DMS153 (cell line): ENCODE measurements around the gene ADAM12.
"Not testable (repeated sequence)": the region's sequence is repeated elsewhere in the genome, so short reads cannot be mapped to it uniquely, and the experiment has no call there.

ENCODE experiments used
- DNase-seq: peaks from one replicate; lab custom pipeline; 2025; lab: John Stamatoyannopoulos, UW

ADAM12 gene

DNA sequence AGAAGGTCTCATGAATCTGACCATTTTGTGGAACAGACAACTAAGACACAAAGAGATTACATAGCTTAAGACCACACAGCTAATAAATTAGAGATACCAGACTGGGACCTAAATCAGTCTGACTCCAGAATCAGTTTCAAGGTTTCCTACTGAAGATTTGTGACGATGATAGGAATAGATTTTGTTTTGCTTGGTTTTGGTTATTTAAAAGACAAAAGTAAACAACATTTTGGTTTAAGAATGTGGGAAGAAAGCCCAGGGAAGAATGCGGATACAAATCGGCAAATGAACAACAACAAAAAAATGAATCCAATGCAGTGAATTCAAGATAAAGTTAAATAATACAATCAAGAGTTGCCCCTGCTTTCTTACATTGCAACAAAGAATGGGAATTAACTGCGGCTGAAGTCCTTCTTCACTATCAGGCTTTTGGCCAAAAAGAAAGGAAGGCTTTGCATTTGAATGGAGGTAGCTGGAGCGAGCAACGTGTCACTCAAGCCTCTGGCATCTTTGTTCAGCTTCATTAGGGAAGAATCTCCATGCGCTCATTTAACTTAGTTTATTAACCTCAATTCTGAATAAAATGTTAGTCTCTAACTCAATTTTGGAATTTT is 210.8 kb downstream of the ADAM12 start:
- DNase-seq, result no peak

DNA sequence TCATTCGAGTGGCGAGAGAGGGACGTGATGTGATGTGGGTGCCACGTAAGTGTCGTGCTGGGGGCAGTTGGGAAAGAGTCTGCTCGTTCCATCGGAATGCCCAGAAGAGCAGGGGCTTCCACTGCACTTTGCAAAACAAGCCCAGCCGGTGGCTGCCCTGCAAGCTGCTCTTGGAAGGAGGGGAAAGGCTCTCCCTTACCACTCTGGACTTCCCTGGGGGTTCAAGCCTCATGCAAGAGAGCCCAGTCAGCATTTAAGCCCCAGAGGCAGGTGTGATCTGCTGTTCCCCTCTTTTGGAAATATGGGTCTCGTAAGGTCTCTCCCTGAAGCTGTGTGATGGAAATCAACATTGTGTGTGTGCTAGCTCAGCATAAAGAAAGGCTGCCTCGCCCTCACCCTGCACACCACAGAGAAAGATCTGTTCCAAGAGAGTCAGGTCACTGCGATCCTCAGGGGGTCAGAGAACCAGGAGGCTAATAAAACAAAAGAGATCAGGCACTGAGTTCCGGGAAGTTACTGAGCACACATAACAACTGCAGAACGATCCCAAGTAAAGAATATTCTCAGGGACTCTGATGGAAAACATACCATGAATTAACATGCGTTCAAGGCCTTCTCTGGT is 212.5 kb downstream of the ADAM12 start:
- no peak for DNase-seq

DNA sequence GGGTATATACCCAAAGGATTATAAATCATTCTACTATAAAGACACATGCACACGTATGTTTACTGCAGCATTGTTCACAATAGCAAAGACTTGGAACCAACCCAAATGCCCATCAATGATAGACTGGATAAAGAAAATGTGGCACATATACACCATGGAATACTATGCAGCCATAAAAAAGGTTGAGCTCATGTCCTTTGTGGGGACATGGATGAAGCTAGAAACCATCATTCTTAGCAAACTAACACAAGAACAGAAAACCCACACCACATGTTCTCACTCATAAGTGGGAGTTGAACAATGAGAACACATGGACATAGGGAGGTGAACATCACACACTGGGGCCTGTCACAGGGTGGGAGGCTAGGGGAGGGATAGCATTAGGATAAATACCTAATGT is 215.5 kb downstream of the ADAM12 start:
- not testable (repeated sequence) for DNase-seq

DNA sequence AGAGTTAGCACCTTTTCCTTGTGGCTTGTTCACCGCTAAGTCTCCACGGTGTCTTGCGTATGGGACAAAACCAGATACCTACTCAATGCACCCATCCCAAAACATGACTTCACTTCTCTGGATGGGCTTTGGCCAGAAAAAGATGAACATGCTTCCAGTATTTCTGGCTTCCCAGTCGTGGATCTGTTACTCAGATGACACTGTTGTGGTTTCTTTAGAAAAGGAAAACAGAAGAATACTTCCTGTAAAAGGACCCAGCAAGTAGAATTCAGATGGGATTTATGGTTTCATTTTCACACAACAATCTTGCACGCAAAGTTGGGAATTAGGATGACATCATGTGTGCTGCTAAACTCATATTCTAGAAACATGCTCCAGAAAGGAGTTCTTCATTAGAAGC is 216.7 kb downstream of the ADAM12 start:
- DNase-seq, result no peak

DNA sequence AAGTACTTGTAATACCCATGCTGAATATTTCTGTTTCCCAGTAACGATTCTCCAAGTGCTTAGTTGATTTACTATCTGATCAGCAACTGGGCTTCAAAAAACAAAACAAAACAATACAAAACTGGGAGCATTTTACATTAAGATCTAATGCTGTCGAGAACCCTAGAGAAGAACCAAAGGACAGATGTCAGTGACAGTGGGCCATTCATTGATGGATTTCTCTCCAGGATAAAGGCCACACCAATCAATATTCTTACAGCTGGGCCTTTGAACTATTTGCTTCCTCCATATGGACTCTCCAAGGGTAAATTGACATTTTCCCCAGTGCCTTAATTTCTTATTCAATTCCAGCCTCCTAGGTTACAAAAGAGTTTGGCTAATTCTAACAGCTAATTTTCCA is 217.5 kb downstream of the ADAM12 start:
- no peak for DNase-seq

DNA sequence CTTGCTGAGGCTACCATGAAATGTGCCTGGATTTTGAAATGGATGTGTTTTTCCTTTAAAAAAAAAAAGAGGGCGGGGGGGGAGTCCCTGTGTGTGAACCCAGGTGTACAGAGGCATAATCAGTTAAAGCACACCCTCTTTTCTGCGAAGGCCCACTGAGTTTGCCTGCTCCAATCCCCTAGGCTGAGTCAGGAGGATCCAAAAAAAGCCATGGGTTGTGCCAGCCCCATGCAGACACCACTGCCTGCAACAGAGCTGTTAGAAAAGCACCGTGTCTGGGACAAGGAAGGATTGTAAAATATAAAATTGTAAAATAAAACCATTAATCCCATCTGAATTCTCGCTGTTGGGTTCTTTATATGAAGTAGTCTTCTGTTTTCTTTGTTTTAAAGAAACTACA is 217.9 kb downstream of the ADAM12 start:
- DNase-seq, result no peak

GRCh38 chr10:126169899-126170298 is 218.4 kb downstream of the ADAM12 start:
- no peak for DNase-seq

GRCh38 chr10:126166797-126167196 is 221.5 kb downstream of the ADAM12 start:
- DNase-seq, result no peak

GRCh38 chr10:126165874-126166273 is 222.4 kb downstream of the ADAM12 start:
- DNase-seq, result no peak

GRCh38 chr10:126163506-126163905 is 224.8 kb downstream of the ADAM12 start:
- DNase-seq, result no peak

DNA sequence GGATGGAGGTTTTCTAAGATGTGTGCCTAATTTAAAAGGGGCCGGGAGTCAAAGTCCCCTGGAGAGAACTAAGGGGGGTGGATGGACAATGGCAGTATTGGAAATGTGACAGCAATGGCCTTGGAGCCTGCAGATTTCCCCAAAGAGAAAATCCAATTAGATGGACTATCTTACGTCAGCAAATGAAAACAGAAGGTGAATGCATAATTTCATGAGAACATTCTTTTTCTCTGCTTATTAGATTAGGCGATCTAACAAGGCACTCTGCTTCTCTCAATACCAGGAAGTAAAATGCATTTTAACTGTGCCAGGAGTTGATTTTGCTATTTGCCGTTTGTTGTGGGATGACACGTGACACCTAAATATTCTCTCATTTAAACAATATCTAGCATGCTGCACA is 226.6 kb downstream of the ADAM12 start:
- DNase-seq, result no peak

DNA sequence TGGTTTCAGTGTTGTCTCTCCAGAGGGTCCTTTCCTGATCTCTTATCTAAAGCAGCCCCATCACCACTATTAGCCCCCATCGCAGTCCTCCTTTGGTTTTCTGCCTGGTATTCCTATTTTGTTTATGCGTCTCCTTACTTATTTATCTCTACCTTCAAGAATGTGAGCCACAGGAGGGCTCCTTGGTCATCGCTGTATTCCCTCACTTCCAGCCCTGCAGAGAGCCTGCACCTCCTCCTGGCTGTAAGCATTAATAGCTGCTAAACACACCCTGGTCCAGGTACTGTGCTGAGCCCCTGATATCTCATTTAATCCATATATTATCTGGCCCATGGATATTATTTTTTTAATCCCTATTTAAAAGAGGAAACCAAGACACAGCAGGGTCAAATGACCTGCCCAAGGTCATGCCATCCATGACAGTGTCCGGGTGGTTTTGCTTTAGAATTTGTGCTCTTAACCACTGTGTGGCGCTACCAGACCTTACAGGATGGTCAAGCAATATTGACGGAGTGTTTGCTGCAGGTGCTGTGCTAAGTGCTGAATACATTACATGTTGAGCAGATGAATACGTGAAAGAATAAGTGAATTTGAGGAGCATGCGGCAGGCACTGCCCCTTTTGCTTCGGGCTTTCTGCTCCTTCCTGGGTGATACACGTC is 227.2 kb downstream of the ADAM12 start:
- DNase-seq, result no peak

GRCh38 chr10:126160571-126160970 is 227.7 kb downstream of the ADAM12 start:
- no peak for DNase-seq

DNA sequence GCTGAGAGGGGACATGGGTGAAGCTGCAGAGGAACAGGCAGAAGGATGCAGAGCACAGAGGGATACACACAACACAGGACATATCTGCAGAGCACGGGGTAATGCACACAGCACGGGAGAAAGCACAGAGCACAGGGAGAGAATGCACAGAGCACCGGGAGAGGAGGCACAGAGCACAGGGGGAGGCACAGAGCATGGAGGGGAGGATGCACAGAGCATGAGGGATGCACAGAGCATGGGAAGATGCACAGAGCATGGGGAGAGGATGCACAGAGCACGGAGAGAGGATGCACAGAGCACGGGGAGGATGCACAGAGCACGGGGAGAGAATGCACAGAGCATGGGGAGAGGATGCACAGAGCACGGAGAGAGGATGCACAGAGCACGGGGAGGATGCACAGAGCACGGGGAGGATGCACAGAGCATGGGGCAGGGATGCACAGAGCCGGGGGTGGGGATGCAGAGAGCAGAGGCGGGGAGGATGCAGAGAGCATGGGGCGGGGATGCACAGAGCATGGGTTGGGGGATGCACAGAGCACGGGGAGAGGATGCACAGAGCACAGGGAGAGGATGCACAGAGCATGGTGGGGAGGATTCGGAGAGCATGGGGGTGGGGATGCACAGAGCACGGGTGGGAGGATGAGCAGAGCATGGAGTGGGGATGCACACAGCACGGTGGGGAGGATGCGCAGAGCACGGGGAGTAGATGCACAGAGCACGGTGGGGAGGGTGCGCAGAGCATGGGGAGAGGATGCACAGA is 230.0 kb downstream of the ADAM12 start:
- no peak for DNase-seq

DNA sequence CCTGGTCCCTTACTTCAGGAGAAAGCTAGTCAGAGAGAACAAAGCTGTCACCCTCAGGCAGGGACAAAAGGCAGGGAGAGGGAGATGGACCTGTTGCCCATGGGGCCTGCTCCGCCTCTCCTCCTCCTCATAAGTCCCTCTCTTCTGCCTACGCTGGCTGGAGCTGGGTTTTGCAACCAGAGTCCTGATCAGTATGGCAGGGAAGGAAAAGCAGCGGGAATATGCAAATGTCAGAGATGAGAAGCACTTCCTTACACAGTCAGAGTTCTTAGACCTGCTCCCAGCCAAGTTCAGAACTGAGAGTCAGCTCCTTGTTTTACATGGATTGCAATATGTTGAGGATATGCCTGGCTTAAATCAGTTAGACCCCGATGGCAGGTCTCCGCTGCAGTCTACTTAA is 231.1 kb downstream of the ADAM12 start:
- DNase-seq, result no peak

GRCh38 chr10:126156503-126156902 is 231.8 kb downstream of the ADAM12 start:
- no peak for DNase-seq

DNA sequence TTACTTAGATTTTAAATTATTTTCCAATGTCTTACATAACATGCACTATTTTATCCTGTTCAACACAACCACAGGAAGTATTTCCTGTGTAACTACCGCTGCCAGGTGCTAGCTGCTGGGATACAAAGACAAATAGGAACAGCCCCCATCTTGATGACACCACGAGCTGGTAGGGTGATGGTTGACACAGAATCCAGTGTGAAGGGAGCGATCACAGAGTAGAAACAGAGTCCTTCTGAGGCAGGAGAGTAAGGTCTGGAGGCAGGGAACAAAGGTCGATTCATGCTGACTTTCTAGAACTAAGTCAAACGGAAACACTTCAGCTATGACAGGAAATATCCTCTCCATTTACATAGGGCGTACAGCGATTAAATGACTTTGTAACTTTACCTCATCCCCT is 232.3 kb downstream of the ADAM12 start:
- peak; percentile 74 for DNase-seq

DNA sequence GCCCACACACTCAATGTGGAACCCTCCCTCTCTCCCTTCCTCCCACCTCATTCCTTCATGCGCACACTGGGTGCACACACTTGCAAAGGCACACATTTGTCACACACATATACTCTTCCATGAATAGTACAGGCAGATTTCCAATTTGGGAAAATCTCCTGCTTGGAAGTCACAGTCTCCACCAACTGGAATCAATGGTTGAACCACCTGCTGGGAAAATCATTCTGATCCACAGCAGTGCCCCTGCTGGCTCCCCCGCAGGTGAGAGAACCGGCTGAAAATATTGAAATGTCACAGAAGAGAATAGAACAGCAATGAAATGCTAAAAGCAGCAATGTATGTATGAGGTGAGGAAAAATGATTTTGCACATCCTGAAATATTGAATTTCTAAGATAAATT is 232.7 kb downstream of the ADAM12 start:
- DNase-seq, result no peak

- DNase-seq, result no peak
Measured at GRCh38 chr10:126153711-126154628, 234.3 kb downstream of the ADAM12 start.

DNA sequence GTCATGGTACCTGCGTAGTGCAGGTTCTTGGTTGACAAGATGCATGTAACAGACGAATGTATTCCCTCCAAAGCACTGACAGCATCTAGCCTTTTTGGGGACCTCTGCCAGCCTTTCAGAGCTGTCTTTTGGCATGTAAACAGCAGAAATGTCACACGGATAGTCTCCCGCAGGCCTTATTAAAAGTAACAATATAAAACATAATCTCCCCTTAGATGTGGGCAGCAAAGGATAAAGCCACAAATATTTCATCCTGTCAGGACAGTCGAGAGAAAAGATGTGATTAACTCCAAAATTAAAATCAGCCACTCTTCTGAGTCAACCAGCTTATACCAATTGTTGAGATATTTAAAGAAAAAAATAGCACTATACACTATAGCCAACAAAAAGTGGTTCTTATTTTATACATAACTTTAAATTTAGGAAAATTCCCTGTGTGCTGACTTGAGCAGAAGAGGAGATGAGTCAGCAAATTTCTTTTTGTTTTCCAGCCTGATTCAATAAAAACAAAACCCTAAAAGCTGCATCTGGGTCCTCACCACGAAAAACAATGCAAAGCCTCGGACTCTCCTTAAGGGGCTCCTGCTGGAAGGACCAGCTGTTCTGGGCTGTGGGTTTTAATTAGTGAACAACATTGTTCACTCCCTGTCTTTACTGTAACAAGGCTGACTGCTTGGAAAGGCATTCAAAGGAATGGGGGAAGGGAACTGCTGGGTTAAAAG is 240.2 kb downstream of the ADAM12 start:
- no peak for DNase-seq

DNA sequence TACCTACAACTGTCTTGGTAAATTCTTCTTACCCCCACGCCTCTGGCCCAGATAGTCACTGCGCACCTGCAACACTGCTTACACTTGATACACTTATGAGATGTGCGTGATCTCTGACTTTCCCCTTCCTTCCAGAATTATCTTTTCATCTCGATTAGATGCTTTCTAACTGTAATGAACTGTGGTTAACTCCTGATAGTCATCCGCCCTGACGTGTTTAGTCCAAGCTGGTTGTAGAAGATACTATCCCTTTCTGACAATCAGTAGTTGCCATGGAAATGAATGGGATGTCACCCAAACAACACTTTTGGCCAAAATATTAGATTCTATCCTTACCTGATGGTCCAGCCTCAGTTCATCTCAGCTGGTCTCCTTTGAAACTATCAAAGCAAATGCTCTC is 241.5 kb downstream of the ADAM12 start:
- no peak for DNase-seq
